Endothelial cell of umbilical vein (primary cell): Measurements from ENCODE around the gene MIOS. TPM values are rescaled to one million over a fixed set of nuclear protein-coding genes. Genes with fewer than 3 reads are reported as not detected.

Experiments used
- BruUV-seq: library from RNA; stranded (reverse); fragments of 400-500 nt; replicated peaks from 2 replicates; lab custom pipeline; 2021; lab: Mats Ljungman, UMichigan
- CTCF ChIA-PET: fragments of 300-600, 350-600 bp; sonication (Branson Sonifier 250); formaldehyde crosslinking; loops from one replicate; lab custom pipeline; 2021; ENCODE audit warnings: antibody characterized with exemption, inconsistent platforms; lab: Charles Lee
- POLR2A ChIA-PET: fragments of 300-600, 350-600 bp; sonication (Branson Sonifier 250); formaldehyde crosslinking; loops from one replicate; lab custom pipeline; 2021; ENCODE audit warnings: antibody characterized with exemption, inconsistent platforms; lab: Charles Lee
- DNase-seq: peaks from one replicate; pipeline ENCODE4 v3.0.0-alpha.2; 2011; ENCODE audit warnings: low read depth, low spot score
- FAIRE-seq: peaks from 2 replicates; lab custom pipeline; 2011; peaks lifted over from hg19 to GRCh38; lab: Jason Lieb, UNC
- H2AFZ ChIP-seq: 2 replicates; pipeline ENCODE4 v1.6.0; 2012; ENCODE audit warnings: low read depth, low read length, control low read depth, inconsistent platforms
- H3K27ac ChIP-seq: 2 replicates; pipeline ENCODE4 v1.5.1; 2011; ENCODE audit warnings: low read depth, mild to moderate bottlenecking, control low read depth, low read length, moderate library complexity; ENCODE audit not compliant: insufficient read depth
- H3K27me3 ChIP-seq, 2 experiments: 2 replicates each; pipeline versions ENCODE4 v1.6.0 to v1.6.1; 2011; ENCODE audit warnings: low read length in 2 of 2, mixed read lengths in 1 of 2; ENCODE audit not compliant: control insufficient read depth in 2 of 2, insufficient read depth in 2 of 2
- H3K36me3 ChIP-seq, 2 experiments: 2 replicates in 1 of 2; 3 replicates in 1 of 2; pipeline ENCODE4 v1.5.1; 2011; ENCODE audit warnings: low read length in 2 of 2, mild to moderate bottlenecking in 1 of 2, moderate library complexity in 1 of 2; ENCODE audit not compliant: control insufficient read depth in 2 of 2, insufficient read depth in 2 of 2; ENCODE audit errors: extremely low read depth in 1 of 2
- H3K4me1 ChIP-seq: 3 replicates; pipeline ENCODE4 v1.5.1; 2011; ENCODE audit warnings: mild to moderate bottlenecking, low read length; ENCODE audit not compliant: control insufficient read depth, insufficient read depth; ENCODE audit errors: extremely low read depth
- H3K4me2 ChIP-seq: 2 replicates; pipeline ENCODE4 v1.6.1; 2011; ENCODE audit warnings: low read length, control low read depth, mixed read lengths; ENCODE audit not compliant: insufficient read depth
- H3K4me3 ChIP-seq, 3 experiments: fragments of 200-600 bp in 1 of 3; sonication (generic), shearing (Covaris generic) in 1 of 3; replicated peaks in 1 of 3; 2 replicates each; pipeline ENCODE4 v1.5.1; 2011 to 2016; ENCODE audit warnings: control low read depth in 3 of 3, low read length in 3 of 3, mild to moderate bottlenecking in 2 of 3, inconsistent platforms in 1 of 3, low read depth in 1 of 3, moderate library complexity in 1 of 3; ENCODE audit not compliant: insufficient read depth in 1 of 3
- H3K79me2 ChIP-seq: 2 replicates; pipeline ENCODE4 v1.6.0; 2012; ENCODE audit warnings: low read length, inconsistent platforms; ENCODE audit not compliant: control insufficient read depth, insufficient read depth
- H3K9ac ChIP-seq: replicated peaks from 2 replicates; pipeline ENCODE3; 2011; ENCODE audit warnings: low read length, control low read depth; ENCODE audit not compliant: insufficient read depth; ENCODE audit errors: extremely low read depth
- H3K9me1 ChIP-seq: replicated peaks from 3 replicates; pipeline ENCODE4 v1.6.0; 2011; ENCODE audit warnings: mild to moderate bottlenecking, low read length; ENCODE audit not compliant: control insufficient read depth, insufficient read depth; ENCODE audit errors: extremely low read depth
- H3K9me3 ChIP-seq: replicated peaks from 2 replicates; pipeline ENCODE4 v1.5.1; 2012; ENCODE audit warnings: low read length, inconsistent platforms; ENCODE audit not compliant: control insufficient read depth, insufficient read depth
- H4K20me1 ChIP-seq: replicated peaks from 2 replicates; pipeline ENCODE3; 2011; ENCODE audit warnings: mild to moderate bottlenecking, low read length; ENCODE audit not compliant: control insufficient read depth, insufficient read depth; ENCODE audit errors: extremely low read depth
- EZH2 ChIP-seq: IDR thresholded peaks from 2 replicates; pipeline ENCODE4 v1.6.1; 2012; ENCODE audit warnings: borderline replicate concordance, low read depth, mild to moderate bottlenecking, moderate library complexity, low read length, inconsistent platforms; ENCODE audit not compliant: severe bottlenecking
- FOS ChIP-seq: IDR thresholded peaks from 2 replicates; pipeline ENCODE4 v1.6.1; 2011; ENCODE audit warnings: mild to moderate bottlenecking, low read length, moderate library complexity, borderline replicate concordance; ENCODE audit not compliant: insufficient read depth
- GATA2 ChIP-seq: IDR thresholded peaks from 2 replicates; pipeline ENCODE4 v1.7.0; 2011; ENCODE audit warnings: low read depth, mild to moderate bottlenecking, moderate library complexity, mixed read lengths, low read length; ENCODE audit not compliant: insufficient read length, insufficient read depth
- JUN ChIP-seq: IDR thresholded peaks from 2 replicates; pipeline ENCODE4 v1.6.1; 2011; ENCODE audit warnings: borderline replicate concordance, low read depth; ENCODE audit not compliant: insufficient read length, insufficient read depth
- MYC ChIP-seq: IDR thresholded peaks from one replicate; pipeline ENCODE4 v1.6.1; 2011; ENCODE audit warnings: mild to moderate bottlenecking, low read depth, low read length
- POLR2A ChIP-seq: IDR thresholded peaks from 2 replicates; pipeline ENCODE4 v1.6.1; 2012; ENCODE audit warnings: low read depth, mild to moderate bottlenecking, control low read depth, low read length
- POLR2AphosphoS5 ChIP-seq: IDR thresholded peaks from 2 replicates; pipeline ENCODE4 v1.6.1; 2012; ENCODE audit warnings: low read depth, mild to moderate bottlenecking, control low read depth, low read length, moderate library complexity; ENCODE audit not compliant: insufficient read depth
- dilution Hi-C: fragments of 300-500 bp; cut with MboI; formaldehyde crosslinking; loops from one replicate; pipeline ENCODE4 v1.15.0; 2019; ENCODE audit warnings: low sequenced_read_pairs; ENCODE audit not compliant: extremely low pct_ligation_motif_present
- intact Hi-C: fragments of 100-400 bp; cut with micrococcal nuclease; formaldehyde crosslinking; loops from one replicate; pipeline ENCODE4 v1.10.0; 2022
- polyA plus RNA-seq, 4 experiments: library from polyadenylated mRNA; depleted of rRNA in 3 of 4; stranded (reverse) in 3 of 4; unstranded in 1 of 4; fragments of >200 nt; gene quantifications; 2 replicates each; pipeline versions ENCODE4 v1.2.1 to v1.2.3, GENCODE V29; 2011 to 2012; ENCODE audit warnings: missing spikeins in 1 of 4
- total RNA-seq: library from RNA; stranded (reverse); gene quantifications from 2 replicates; pipeline ENCODE4 v1.2.3, GENCODE V29; 2021
- TF ChIP-seq, protein P1 (sequence below), 2 donors: IDR thresholded peaks; 1 replicate in 1 of 2; 2 replicates in 1 of 2; pipeline ENCODE4 v1.5.1; 2011; ENCODE audit warnings: low read length in 2 of 2, mild to moderate bottlenecking in 2 of 2, moderate library complexity in 2 of 2, control low read depth in 1 of 2, inconsistent platforms in 1 of 2, low read depth in 1 of 2; ENCODE audit not compliant: insufficient read depth in 1 of 2; ENCODE audit errors: extremely low read depth in 1 of 2
- TF ChIP-seq, protein P2 (sequence below): IDR thresholded peaks from 2 replicates; pipeline ENCODE4 v1.6.1; 2011; ENCODE audit not compliant: insufficient read depth, insufficient read length

The MIOS gene
- total and polyA plus RNA-seq, 2 donors (not counting 3 experiments of a cell fraction or from before 2014, with no cell fraction given): 8.5 to 16.8 TPM

DNA sequence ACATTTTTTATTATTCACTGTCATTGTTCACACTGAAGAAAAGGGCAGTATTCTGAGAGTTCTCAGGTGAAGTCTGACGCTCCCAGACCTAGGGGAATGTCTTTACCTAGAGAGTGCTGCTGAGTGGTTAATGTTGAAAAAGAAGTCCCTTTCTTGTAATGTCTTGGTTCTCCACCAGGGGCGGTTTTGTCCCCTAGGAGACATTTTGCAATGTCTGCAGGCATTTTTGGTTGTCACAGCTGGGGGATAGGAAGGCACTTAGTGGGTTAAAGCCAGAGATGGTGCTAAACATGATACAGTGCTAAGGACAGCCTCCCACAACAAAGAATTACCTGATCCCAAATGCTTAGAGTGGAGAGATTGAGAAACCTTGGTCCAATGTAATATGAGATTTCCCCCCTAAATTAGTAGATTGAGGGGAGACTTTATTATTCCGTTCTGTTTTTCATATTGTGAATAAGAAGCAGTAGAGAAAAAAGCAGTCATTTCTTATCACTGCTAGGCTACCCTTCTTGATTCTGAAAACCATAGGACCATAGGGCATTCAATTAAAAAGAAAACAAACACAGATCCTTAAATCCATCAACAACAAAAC, 87.0 kb downstream of the MIOS start:
- no peak for FAIRE-seq
- intact Hi-C loops (no loop called here), dilution Hi-C loops (no loop called here)
- Histone ChIP-seq H3K4me1 (no peaks in the 10 kb centered on the region), H3K4me3 (no peak overlapping the region), H2AFZ (no peak overlapping the region), H3K36me3 (no peaks in the 10 kb centered on the region), H3K27ac (no peak overlapping the region), H3K27me3 (no peaks in the 10 kb centered on the region), H3K79me2 (no peaks in the 10 kb centered on the region), H3K4me2 (no peak overlapping the region), H4K20me1 (no peaks in the 10 kb centered on the region), H3K9ac (no peak overlapping the region), H3K9me1 (no peaks in the 10 kb centered on the region), H3K9me3 (no peaks in the 10 kb centered on the region)
- CTCF ChIA-PET: interaction anchor here (1.0 kb wide), 1 partner anchor 28 kb away, joined by 3 read pairs; no protein-coding TSS in a partner anchor
- TF ChIP-seq, protein P1, sequence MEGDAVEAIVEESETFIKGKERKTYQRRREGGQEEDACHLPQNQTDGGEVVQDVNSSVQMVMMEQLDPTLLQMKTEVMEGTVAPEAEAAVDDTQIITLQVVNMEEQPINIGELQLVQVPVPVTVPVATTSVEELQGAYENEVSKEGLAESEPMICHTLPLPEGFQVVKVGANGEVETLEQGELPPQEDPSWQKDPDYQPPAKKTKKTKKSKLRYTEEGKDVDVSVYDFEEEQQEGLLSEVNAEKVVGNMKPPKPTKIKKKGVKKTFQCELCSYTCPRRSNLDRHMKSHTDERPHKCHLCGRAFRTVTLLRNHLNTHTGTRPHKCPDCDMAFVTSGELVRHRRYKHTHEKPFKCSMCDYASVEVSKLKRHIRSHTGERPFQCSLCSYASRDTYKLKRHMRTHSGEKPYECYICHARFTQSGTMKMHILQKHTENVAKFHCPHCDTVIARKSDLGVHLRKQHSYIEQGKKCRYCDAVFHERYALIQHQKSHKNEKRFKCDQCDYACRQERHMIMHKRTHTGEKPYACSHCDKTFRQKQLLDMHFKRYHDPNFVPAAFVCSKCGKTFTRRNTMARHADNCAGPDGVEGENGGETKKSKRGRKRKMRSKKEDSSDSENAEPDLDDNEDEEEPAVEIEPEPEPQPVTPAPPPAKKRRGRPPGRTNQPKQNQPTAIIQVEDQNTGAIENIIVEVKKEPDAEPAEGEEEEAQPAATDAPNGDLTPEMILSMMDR (IDR thresholded peaks at IDR 0.05; ENCODE audit: extremely low read depth in 1 of 2, insufficient read depth in 1 of 2, low read depth in 1 of 2, low read length in 2 of 2): peak; percentile 33 to 48
- TF ChIP-seq POLR2AphosphoS5 (no peak), MYC (no peak), FOS (no peak), GATA2 (no peak), EZH2 (no peak), JUN (no peak), POLR2A (no peak)
- TF ChIP-seq, protein P2, sequence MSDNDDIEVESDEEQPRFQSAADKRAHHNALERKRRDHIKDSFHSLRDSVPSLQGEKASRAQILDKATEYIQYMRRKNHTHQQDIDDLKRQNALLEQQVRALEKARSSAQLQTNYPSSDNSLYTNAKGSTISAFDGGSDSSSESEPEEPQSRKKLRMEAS: no peak
- POLR2A ChIA-PET: no interaction called here
- DNase-seq: no peak
- BruUV-seq: no TSS peak
